GM12891 (cell line): ENCODE results near the gene CALCOCO1.

Source experiments
- PAX5 ChIP-seq: IDR thresholded peaks from 2 replicates; pipeline ENCODE4 v1.6.1; 2011; ENCODE audit warnings: low read length, moderate library complexity, mild to moderate bottlenecking; ENCODE audit not compliant: insufficient read depth, severe bottlenecking
- POLR2A ChIP-seq: IDR thresholded peaks from 2 replicates; pipeline ENCODE4 v1.6.1; 2011; ENCODE audit warnings: low read depth, low read length, control low read depth
- POLR2AphosphoS5 ChIP-seq: IDR thresholded peaks from 2 replicates; pipeline ENCODE4 v1.6.1; 2011; ENCODE audit warnings: low read depth, low read length, control low read depth
- POU2F2 ChIP-seq: IDR thresholded peaks from 2 replicates; pipeline ENCODE4 v1.6.1; 2011; ENCODE audit warnings: low read depth, mild to moderate bottlenecking, control low read depth, low read length, moderate library complexity
- SPI1 ChIP-seq: IDR thresholded peaks from 2 replicates; pipeline ENCODE4 v1.6.1; 2011; ENCODE audit warnings: low read depth, low read length, control low read depth
- TAF1 ChIP-seq: IDR thresholded peaks from 2 replicates; pipeline ENCODE4 v1.6.1; 2011; ENCODE audit warnings: low read depth, low read length, control low read depth

DNA sequence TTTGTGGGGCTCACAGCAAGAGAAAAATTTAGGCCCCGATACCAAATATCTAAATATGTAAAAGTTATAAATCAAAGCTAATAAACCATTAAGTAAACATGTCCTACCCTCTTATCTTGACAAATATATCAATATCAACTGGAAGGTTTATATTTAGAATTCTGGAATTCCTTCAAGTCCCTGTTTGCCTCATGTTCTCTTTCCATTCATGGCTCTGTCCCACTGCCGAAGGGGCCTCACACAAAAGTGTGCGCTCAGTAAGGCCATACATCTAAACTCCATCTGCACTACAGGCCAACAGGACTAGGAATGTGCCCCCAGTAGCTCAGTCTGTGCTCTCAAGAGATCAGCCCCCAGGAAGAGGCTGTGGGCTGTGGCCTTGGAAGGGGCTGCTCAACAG lies 40.8 kb downstream of the CALCOCO1 start:
- TF ChIP-seq POLR2A (no peak), POLR2AphosphoS5 (no peak), TAF1 (no peak), SPI1 (no peak), POU2F2 (no peak), PAX5 (no peak)
